Endothelial cell (in vitro differentiated cells): ENCODE results near the gene SLCO3A1. TPM values are rescaled to one million over a fixed set of nuclear protein-coding genes. Genes with fewer than 3 reads are reported as not detected.

Source experiments
- DNase-seq: peaks from one replicate; pipeline ENCODE4 v3.0.0; 2021; ENCODE audit warnings: low spot score
- H3K27ac Mint-ChIP-seq: one replicate; pipeline ENCODE4 v1.8.0; 2021; ENCODE audit warnings: mixed read lengths, inconsistent platforms; ENCODE audit not compliant: unreplicated experiment
- H3K27me3 Mint-ChIP-seq: one replicate; pipeline ENCODE4 v1.8.0; 2021; ENCODE audit warnings: mild to moderate bottlenecking, moderate library complexity, mixed read lengths, inconsistent platforms; ENCODE audit not compliant: unreplicated experiment
- H3K36me3 Mint-ChIP-seq: one replicate; pipeline ENCODE4 v1.8.0; 2021; ENCODE audit warnings: mild to moderate bottlenecking, low read depth, mixed read lengths, inconsistent platforms; ENCODE audit not compliant: unreplicated experiment
- H3K4me1 Mint-ChIP-seq: one replicate; pipeline ENCODE4 v1.8.0; 2021; ENCODE audit warnings: mild to moderate bottlenecking, mixed read lengths, inconsistent platforms; ENCODE audit not compliant: unreplicated experiment
- H3K4me3 Mint-ChIP-seq: one replicate; pipeline ENCODE4 v1.8.0; 2021; ENCODE audit warnings: mild to moderate bottlenecking, mixed read lengths, inconsistent platforms; ENCODE audit not compliant: unreplicated experiment
- H3K9me3 Mint-ChIP-seq: one replicate; pipeline ENCODE4 v1.8.0; 2021; ENCODE audit warnings: mixed read lengths, inconsistent platforms; ENCODE audit not compliant: unreplicated experiment
- CTCF ChIP-seq: fragments of 200-600 bp; sonication (generic); IDR thresholded peaks from one replicate; pipeline ENCODE4 v1.5.0; 2021; ENCODE audit warnings: antibody characterized with exemption; ENCODE audit not compliant: unreplicated experiment
- total RNA-seq: library from RNA; stranded (reverse); fragmentation: NEBNext Ultra II Directional; extraction: Animal tissue kit (Norgen Biotek cat#: 25700); gene quantifications from one replicate; pipeline ENCODE4 v1.2.1, GENCODE V29; 2021; ENCODE audit not compliant: unreplicated experiment

SLCO3A1 gene
- total RNA-seq, 1 donor from 2014 or later, result 30.9 TPM

- no peak for DNase-seq
- H3K4me3 Mint-ChIP-seq, result no peak overlapping the region
- peaks cover 23% of the 10 kb centered on the region for H3K4me1 Mint-ChIP-seq
- H3K36me3 Mint-ChIP-seq, result no peaks in the 10 kb centered on the region
- H3K27ac Mint-ChIP-seq, result no peak overlapping the region
- no peaks in the 10 kb centered on the region for H3K9me3 Mint-ChIP-seq
- peaks cover 10% of the 10 kb centered on the region for H3K27me3 Mint-ChIP-seq
- TF ChIP-seq CTCF, result no peak
Measured at GRCh38 chr15:92105611-92106010, 252.1 kb downstream of the SLCO3A1 start.

DNA sequence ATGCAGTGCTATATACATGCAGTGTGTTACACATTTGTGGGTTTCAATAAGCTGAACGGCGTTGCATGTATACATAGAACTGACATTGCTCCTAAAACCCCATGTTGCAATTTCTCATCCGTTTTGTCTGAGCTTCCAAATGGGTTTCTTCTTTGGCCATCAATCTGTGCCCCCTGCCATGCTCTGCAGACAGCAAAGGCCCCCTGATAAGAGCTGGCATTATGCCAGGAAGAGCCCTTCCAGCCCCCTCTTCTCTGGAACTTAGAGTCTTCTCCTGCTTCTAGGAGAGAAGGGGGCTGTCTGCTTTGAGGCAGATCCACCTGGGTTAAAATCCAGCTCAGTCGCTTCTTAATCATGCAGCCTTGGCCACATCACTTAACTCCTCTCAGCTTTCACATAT, 254.0 kb downstream of the SLCO3A1 start:
- peaks cover 10% of the 10 kb centered on the region for H3K27me3 Mint-ChIP-seq
- no peak overlapping the region for H3K4me3 Mint-ChIP-seq
- H3K4me1 Mint-ChIP-seq, result peaks cover 28% of the 10 kb centered on the region
- H3K36me3 Mint-ChIP-seq, result no peaks in the 10 kb centered on the region
- TF ChIP-seq CTCF, result no peak
- no peak for DNase-seq
- no peaks in the 10 kb centered on the region for H3K9me3 Mint-ChIP-seq
- no peak overlapping the region for H3K27ac Mint-ChIP-seq

GRCh38 chr15:92109191-92109873, 255.8 kb downstream of the SLCO3A1 start:
- Mint-ChIP-seq H3K4me3 (no peak overlapping the region), H3K36me3 (no peaks in the 10 kb centered on the region), H3K9me3 (no peaks in the 10 kb centered on the region), H3K4me1 (peaks cover 26% of the 10 kb centered on the region), H3K27ac (no peak overlapping the region), H3K27me3 (peaks cover 10% of the 10 kb centered on the region)
- no peak for DNase-seq
- TF ChIP-seq CTCF, result no peak

- DNase-seq, result no peak
- H3K27me3 Mint-ChIP-seq, result peaks cover 5% of the 10 kb centered on the region
- TF ChIP-seq CTCF, result no peak
- no peak overlapping the region for H3K27ac Mint-ChIP-seq
- no peaks in the 10 kb centered on the region for H3K36me3 Mint-ChIP-seq
- peaks cover 26% of the 10 kb centered on the region for H3K4me1 Mint-ChIP-seq
- H3K4me3 Mint-ChIP-seq, result no peak overlapping the region
- no peaks in the 10 kb centered on the region for H3K9me3 Mint-ChIP-seq
Measured at GRCh38 chr15:92111291-92111690, 257.8 kb downstream of the SLCO3A1 start.

DNA sequence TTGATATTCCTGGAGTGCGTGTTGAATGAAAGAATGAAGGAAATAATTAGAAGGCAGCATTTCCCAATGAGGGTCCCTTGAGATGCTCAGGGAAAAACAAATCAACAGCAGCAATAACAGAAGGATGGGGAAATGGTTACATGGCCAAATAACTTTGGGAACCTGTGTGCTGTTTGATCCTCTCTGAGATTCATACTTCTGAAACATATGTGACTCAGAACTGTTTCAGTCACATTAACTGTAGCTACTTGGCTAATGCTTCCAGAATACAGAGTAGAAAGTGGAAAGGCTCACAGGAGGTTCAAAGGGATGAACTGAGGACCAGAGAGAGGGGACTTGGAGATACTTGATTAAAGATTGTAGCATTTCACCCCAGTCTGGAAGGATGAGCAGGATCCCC, 258.2 kb downstream of the SLCO3A1 start:
- no peak overlapping the region for H3K27ac Mint-ChIP-seq
- H3K4me1 Mint-ChIP-seq, result peaks cover 29% of the 10 kb centered on the region
- no peaks in the 10 kb centered on the region for H3K36me3 Mint-ChIP-seq
- no peak overlapping the region for H3K4me3 Mint-ChIP-seq
- no peak for DNase-seq
- TF ChIP-seq CTCF, result no peak
- no peaks in the 10 kb centered on the region for H3K9me3 Mint-ChIP-seq
- H3K27me3 Mint-ChIP-seq, result peaks cover 5% of the 10 kb centered on the region
